Measurements from ENCODE around the gene TTC17.
"Not testable (repeated sequence)": the region's sequence is repeated elsewhere in the genome, so short reads cannot be mapped to it uniquely, and the experiment has no call there.

TTC17 gene

DNA sequence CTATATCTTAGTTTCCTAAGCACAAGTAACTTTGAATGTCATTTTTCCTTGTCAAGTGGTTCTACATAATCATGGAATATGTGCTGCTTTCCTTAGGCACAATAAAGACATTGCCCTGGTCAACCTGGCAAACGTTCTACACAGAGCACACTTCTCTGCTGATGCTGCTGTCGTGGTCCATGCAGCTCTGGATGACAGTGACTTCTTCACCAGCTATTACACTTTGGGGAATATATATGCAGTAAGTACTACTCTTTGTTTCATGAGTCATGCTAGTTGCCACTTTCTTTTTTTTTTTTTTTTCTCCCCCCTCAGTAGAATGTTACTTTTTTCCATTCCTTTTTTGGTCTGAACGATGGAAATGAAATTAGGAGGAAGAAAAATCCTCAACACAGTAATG is 38.5 kb downstream of the TTC17 start:
- no peak for DNase-seq (ENCODE audit: extremely low spot score)
- ChIA-PET CTCF (interaction anchor here (1.6 kb wide), 1 partner anchor 10 kb away, joined by 4 read pairs; no protein-coding TSS in a partner anchor), POLR2A (interaction anchor here (0.7 kb wide), 1 partner anchor 26 kb away, joined by 6 read pairs; no protein-coding TSS in a partner anchor)
- TF ChIP-seq, protein P1, sequence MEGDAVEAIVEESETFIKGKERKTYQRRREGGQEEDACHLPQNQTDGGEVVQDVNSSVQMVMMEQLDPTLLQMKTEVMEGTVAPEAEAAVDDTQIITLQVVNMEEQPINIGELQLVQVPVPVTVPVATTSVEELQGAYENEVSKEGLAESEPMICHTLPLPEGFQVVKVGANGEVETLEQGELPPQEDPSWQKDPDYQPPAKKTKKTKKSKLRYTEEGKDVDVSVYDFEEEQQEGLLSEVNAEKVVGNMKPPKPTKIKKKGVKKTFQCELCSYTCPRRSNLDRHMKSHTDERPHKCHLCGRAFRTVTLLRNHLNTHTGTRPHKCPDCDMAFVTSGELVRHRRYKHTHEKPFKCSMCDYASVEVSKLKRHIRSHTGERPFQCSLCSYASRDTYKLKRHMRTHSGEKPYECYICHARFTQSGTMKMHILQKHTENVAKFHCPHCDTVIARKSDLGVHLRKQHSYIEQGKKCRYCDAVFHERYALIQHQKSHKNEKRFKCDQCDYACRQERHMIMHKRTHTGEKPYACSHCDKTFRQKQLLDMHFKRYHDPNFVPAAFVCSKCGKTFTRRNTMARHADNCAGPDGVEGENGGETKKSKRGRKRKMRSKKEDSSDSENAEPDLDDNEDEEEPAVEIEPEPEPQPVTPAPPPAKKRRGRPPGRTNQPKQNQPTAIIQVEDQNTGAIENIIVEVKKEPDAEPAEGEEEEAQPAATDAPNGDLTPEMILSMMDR (IDR thresholded peaks at IDR 0.05; ENCODE audit: control extremely low read depth, extremely low read depth, low read depth, missing control alignments): no peak

- TF ChIP-seq, protein P1 (IDR thresholded peaks at IDR 0.05; ENCODE audit: control extremely low read depth, extremely low read depth, low read depth, missing control alignments): no peak
- no peak for DNase-seq (ENCODE audit: extremely low spot score)
- ChIA-PET POLR2A (no interaction called here), CTCF (interaction anchor here (0.6 to 1.6 kb wide), 4 partner anchors 9 to 19 kb away, joined by 3 to 5 read pairs (median 3); no protein-coding TSS in a partner anchor)
Observed at GRCh38 chr11:43399983-43400630, 41.4 kb downstream of the TTC17 start.

DNA sequence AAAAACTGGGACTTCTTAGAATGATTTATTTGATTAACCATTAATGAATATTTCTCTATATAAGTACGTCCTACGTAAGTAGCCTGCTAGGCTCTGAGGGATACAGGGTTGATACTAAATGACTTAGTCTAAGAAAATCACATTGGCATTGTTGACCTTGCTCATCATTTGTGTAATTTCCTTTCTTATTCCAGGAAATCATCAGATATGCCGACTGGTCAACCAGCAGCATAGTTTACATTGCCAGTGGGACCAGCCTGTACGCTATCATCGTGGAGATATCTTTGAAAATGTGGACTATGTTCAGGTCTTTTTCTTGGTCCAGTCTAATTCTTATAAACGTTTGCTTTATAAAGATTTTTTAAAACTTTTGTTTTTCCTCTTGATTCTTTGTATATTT is 42.5 kb downstream of the TTC17 start:
- no peak for DNase-seq (ENCODE audit: extremely low spot score)
- CTCF ChIA-PET: interaction anchor here (1.4 kb wide), 1 partner anchor 11 kb away, joined by 5 read pairs; no protein-coding TSS in a partner anchor
- POLR2A ChIA-PET: no interaction called here
- TF ChIP-seq, protein P1 (IDR thresholded peaks at IDR 0.05; ENCODE audit: control extremely low read depth, extremely low read depth, low read depth, missing control alignments): no peak

DNA sequence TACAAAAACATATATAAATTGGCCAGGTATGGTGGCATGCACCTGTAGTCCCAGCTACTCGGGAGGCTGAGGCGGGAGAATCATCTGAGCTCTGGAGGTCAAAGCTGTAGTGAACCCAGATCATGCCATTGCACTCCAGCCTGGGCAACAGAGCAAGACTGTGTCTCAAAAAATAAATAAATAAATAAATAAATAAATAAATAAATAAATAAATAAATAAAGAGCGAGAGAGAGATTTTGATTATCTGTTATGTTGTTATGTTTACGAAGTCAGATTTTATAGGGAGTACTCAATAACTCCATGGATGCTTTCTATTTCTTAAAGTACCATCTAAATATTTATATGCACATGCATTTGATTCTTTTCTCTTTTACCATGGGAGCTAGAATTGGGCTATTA is 43.1 kb downstream of the TTC17 start:
- CTCF ChIA-PET; DNase-seq (ENCODE audit: extremely low spot score); POLR2A ChIA-PET: not testable (repeated sequence)

DNA sequence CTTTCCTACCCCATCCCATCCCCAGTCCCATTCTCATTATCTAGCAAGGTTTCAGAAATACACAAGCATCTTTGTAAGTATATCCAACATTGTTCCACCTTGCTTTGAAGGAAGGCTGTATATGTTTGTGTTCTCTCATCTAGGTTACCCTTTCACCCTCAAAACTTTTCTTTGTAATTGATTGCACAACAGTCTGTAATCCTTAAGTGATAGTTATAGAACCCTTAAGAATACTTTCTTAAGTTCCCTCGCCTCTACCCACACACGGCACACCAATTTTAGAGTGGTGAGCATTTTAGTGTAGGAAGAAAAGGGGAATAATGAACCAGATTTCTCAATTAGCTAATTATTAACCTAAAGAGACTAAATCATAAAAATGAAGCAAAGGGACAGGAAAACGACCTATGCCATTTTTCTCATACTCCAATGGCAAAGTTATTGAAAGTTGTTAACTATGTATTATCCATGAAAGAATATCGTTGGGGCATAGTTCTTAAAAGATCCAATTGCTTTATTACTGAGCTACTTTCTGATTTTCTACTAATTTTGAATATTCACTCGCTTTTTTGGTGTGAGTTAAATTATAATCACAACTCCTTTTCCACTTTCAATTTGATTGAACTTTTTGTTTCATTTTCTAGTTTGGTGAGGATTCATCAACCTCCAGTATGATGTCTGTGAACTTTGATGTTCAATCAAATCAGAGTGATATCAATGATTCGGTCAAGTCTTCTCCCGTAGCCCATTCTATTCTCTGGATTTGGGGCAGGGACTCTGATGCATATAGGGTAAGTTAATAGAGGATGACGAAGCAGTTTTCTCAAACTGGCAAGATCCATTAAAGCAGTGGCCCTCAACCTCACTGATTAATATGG is 44.9 kb downstream of the TTC17 start:
- POLR2A ChIA-PET: interaction anchor here (0.5 kb wide), 1 partner anchor 31 kb away, joined by 3 read pairs; no protein-coding TSS in a partner anchor
- TF ChIP-seq, protein P1 (IDR thresholded peaks at IDR 0.05; ENCODE audit: control extremely low read depth, extremely low read depth, low read depth, missing control alignments): no peak
- CTCF ChIA-PET: interaction anchor here (1.3 to 2.5 kb wide), 4 partner anchors 11 to 39 kb away, joined by 3 to 10 read pairs (median 3); no protein-coding TSS in a partner anchor
- no peak for DNase-seq (ENCODE audit: extremely low spot score)

- ChIA-PET POLR2A (no interaction called here), CTCF (interaction anchor here (0.8 to 2.5 kb wide), 5 partner anchors 8 to 93 kb away, joined by 3 to 10 read pairs (median 3); partner anchors contain the start of gene API5)
Observed at GRCh38 chr11:43404406-43404805, 45.7 kb downstream of the TTC17 start.

More at GRCh38 chr11:43404406-43404805, 45.7 kb downstream of the TTC17 start:
- TF ChIP-seq, protein P1 (IDR thresholded peaks at IDR 0.05; ENCODE audit: control extremely low read depth, extremely low read depth, low read depth, missing control alignments): no peak
- no peak for DNase-seq (ENCODE audit: extremely low spot score)
